Endothelial cell of umbilical vein (primary cell): ENCODE data around the gene DPYD. TPM values are rescaled to one million over a fixed set of nuclear protein-coding genes. Genes with fewer than 3 reads are reported as not detected.

Source experiments
- BruUV-seq: library from RNA; stranded (reverse); fragments of 400-500 nt; replicated peaks from 2 replicates; lab custom pipeline; 2021; lab: Mats Ljungman, UMichigan
- CTCF ChIA-PET: fragments of 300-600, 350-600 bp; sonication (Branson Sonifier 250); formaldehyde crosslinking; loops from one replicate; lab custom pipeline; 2021; ENCODE audit warnings: antibody characterized with exemption, inconsistent platforms; lab: Charles Lee
- POLR2A ChIA-PET: fragments of 300-600, 350-600 bp; sonication (Branson Sonifier 250); formaldehyde crosslinking; loops from one replicate; lab custom pipeline; 2021; ENCODE audit warnings: antibody characterized with exemption, inconsistent platforms; lab: Charles Lee
- DNase-seq: peaks from one replicate; pipeline ENCODE4 v3.0.0-alpha.2; 2011; ENCODE audit warnings: low read depth, low spot score
- FAIRE-seq: peaks from 2 replicates; lab custom pipeline; 2011; peaks lifted over from hg19 to GRCh38; lab: Jason Lieb, UNC
- H2AFZ ChIP-seq: 2 replicates; pipeline ENCODE4 v1.6.0; 2012; ENCODE audit warnings: low read depth, low read length, control low read depth, inconsistent platforms
- H3K27ac ChIP-seq: 2 replicates; pipeline ENCODE4 v1.5.1; 2011; ENCODE audit warnings: low read depth, mild to moderate bottlenecking, control low read depth, low read length, moderate library complexity; ENCODE audit not compliant: insufficient read depth
- H3K27me3 ChIP-seq, 2 experiments: 2 replicates each; pipeline versions ENCODE4 v1.6.0 to v1.6.1; 2011; ENCODE audit warnings: low read length in 2 of 2, mixed read lengths in 1 of 2; ENCODE audit not compliant: control insufficient read depth in 2 of 2, insufficient read depth in 2 of 2
- H3K36me3 ChIP-seq, 2 experiments: 2 replicates in 1 of 2; 3 replicates in 1 of 2; pipeline ENCODE4 v1.5.1; 2011; ENCODE audit warnings: low read length in 2 of 2, mild to moderate bottlenecking in 1 of 2, moderate library complexity in 1 of 2; ENCODE audit not compliant: control insufficient read depth in 2 of 2, insufficient read depth in 2 of 2; ENCODE audit errors: extremely low read depth in 1 of 2
- H3K4me1 ChIP-seq: 3 replicates; pipeline ENCODE4 v1.5.1; 2011; ENCODE audit warnings: mild to moderate bottlenecking, low read length; ENCODE audit not compliant: control insufficient read depth, insufficient read depth; ENCODE audit errors: extremely low read depth
- H3K4me2 ChIP-seq: 2 replicates; pipeline ENCODE4 v1.6.1; 2011; ENCODE audit warnings: low read length, control low read depth, mixed read lengths; ENCODE audit not compliant: insufficient read depth
- H3K4me3 ChIP-seq, 3 experiments: fragments of 200-600 bp in 1 of 3; sonication (generic), shearing (Covaris generic) in 1 of 3; replicated peaks in 1 of 3; 2 replicates each; pipeline ENCODE4 v1.5.1; 2011 to 2016; ENCODE audit warnings: control low read depth in 3 of 3, low read length in 3 of 3, mild to moderate bottlenecking in 2 of 3, inconsistent platforms in 1 of 3, low read depth in 1 of 3, moderate library complexity in 1 of 3; ENCODE audit not compliant: insufficient read depth in 1 of 3
- H3K79me2 ChIP-seq: 2 replicates; pipeline ENCODE4 v1.6.0; 2012; ENCODE audit warnings: low read length, inconsistent platforms; ENCODE audit not compliant: control insufficient read depth, insufficient read depth
- H3K9ac ChIP-seq: replicated peaks from 2 replicates; pipeline ENCODE3; 2011; ENCODE audit warnings: low read length, control low read depth; ENCODE audit not compliant: insufficient read depth; ENCODE audit errors: extremely low read depth
- H3K9me1 ChIP-seq: replicated peaks from 3 replicates; pipeline ENCODE4 v1.6.0; 2011; ENCODE audit warnings: mild to moderate bottlenecking, low read length; ENCODE audit not compliant: control insufficient read depth, insufficient read depth; ENCODE audit errors: extremely low read depth
- H3K9me3 ChIP-seq: replicated peaks from 2 replicates; pipeline ENCODE4 v1.5.1; 2012; ENCODE audit warnings: low read length, inconsistent platforms; ENCODE audit not compliant: control insufficient read depth, insufficient read depth
- H4K20me1 ChIP-seq: replicated peaks from 2 replicates; pipeline ENCODE3; 2011; ENCODE audit warnings: mild to moderate bottlenecking, low read length; ENCODE audit not compliant: control insufficient read depth, insufficient read depth; ENCODE audit errors: extremely low read depth
- EZH2 ChIP-seq: IDR thresholded peaks from 2 replicates; pipeline ENCODE4 v1.6.1; 2012; ENCODE audit warnings: borderline replicate concordance, low read depth, mild to moderate bottlenecking, moderate library complexity, low read length, inconsistent platforms; ENCODE audit not compliant: severe bottlenecking
- FOS ChIP-seq: IDR thresholded peaks from 2 replicates; pipeline ENCODE4 v1.6.1; 2011; ENCODE audit warnings: mild to moderate bottlenecking, low read length, moderate library complexity, borderline replicate concordance; ENCODE audit not compliant: insufficient read depth
- GATA2 ChIP-seq: IDR thresholded peaks from 2 replicates; pipeline ENCODE4 v1.7.0; 2011; ENCODE audit warnings: low read depth, mild to moderate bottlenecking, moderate library complexity, mixed read lengths, low read length; ENCODE audit not compliant: insufficient read length, insufficient read depth
- JUN ChIP-seq: IDR thresholded peaks from 2 replicates; pipeline ENCODE4 v1.6.1; 2011; ENCODE audit warnings: borderline replicate concordance, low read depth; ENCODE audit not compliant: insufficient read length, insufficient read depth
- MYC ChIP-seq: IDR thresholded peaks from one replicate; pipeline ENCODE4 v1.6.1; 2011; ENCODE audit warnings: mild to moderate bottlenecking, low read depth, low read length
- POLR2A ChIP-seq: IDR thresholded peaks from 2 replicates; pipeline ENCODE4 v1.6.1; 2012; ENCODE audit warnings: low read depth, mild to moderate bottlenecking, control low read depth, low read length
- POLR2AphosphoS5 ChIP-seq: IDR thresholded peaks from 2 replicates; pipeline ENCODE4 v1.6.1; 2012; ENCODE audit warnings: low read depth, mild to moderate bottlenecking, control low read depth, low read length, moderate library complexity; ENCODE audit not compliant: insufficient read depth
- dilution Hi-C: fragments of 300-500 bp; cut with MboI; formaldehyde crosslinking; loops from one replicate; pipeline ENCODE4 v1.15.0; 2019; ENCODE audit warnings: low sequenced_read_pairs; ENCODE audit not compliant: extremely low pct_ligation_motif_present
- intact Hi-C: fragments of 100-400 bp; cut with micrococcal nuclease; formaldehyde crosslinking; loops from one replicate; pipeline ENCODE4 v1.10.0; 2022
- polyA plus RNA-seq, 4 experiments: library from polyadenylated mRNA; depleted of rRNA in 3 of 4; stranded (reverse) in 3 of 4; unstranded in 1 of 4; fragments of >200 nt; gene quantifications; 2 replicates each; pipeline versions ENCODE4 v1.2.1 to v1.2.3, GENCODE V29; 2011 to 2012; ENCODE audit warnings: missing spikeins in 1 of 4
- total RNA-seq: library from RNA; stranded (reverse); gene quantifications from 2 replicates; pipeline ENCODE4 v1.2.3, GENCODE V29; 2021
- TF ChIP-seq, protein P1 (sequence below), 2 donors: IDR thresholded peaks; 1 replicate in 1 of 2; 2 replicates in 1 of 2; pipeline ENCODE4 v1.5.1; 2011; ENCODE audit warnings: low read length in 2 of 2, mild to moderate bottlenecking in 2 of 2, moderate library complexity in 2 of 2, control low read depth in 1 of 2, inconsistent platforms in 1 of 2, low read depth in 1 of 2; ENCODE audit not compliant: insufficient read depth in 1 of 2; ENCODE audit errors: extremely low read depth in 1 of 2
- TF ChIP-seq, protein P2 (sequence below): IDR thresholded peaks from 2 replicates; pipeline ENCODE4 v1.6.1; 2011; ENCODE audit not compliant: insufficient read depth, insufficient read length

Gene DPYD
- total and polyA plus RNA-seq, 2 donors (not counting 3 experiments of a cell fraction or from before 2014, with no cell fraction given): 4.6 to 15.1 TPM

DNA sequence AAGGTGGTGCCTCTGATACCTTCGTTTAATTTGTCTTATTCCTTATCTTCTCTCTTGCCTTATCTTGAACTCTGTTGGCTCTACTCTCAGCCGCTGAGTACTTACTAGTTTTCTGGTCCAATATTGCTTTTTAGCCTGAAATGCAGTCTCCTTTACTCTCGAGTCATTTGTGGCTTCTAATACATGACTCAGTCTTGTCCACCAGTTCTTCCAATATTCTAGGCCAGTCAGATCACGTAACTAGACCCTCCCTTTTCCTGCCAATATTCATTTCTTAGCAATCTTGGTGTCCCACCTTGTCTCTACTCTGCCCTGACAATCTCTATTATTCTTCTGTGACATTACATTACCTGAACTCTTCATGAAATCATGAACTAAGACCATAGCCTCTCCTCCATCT lies 555.8 kb downstream of the DPYD start:
- Histone ChIP-seq H3K9me1 (no peaks in the 10 kb centered on the region), H3K27ac (no peak overlapping the region), H3K4me2 (no peak overlapping the region), H3K9ac (no peak overlapping the region), H3K27me3 (no peaks in the 10 kb centered on the region), H3K9me3 (no peaks in the 10 kb centered on the region), H2AFZ (no peak overlapping the region), H3K79me2 (no peaks in the 10 kb centered on the region), H3K4me1 (no peaks in the 10 kb centered on the region), H3K4me3 (no peak overlapping the region), H4K20me1 (no peaks in the 10 kb centered on the region), H3K36me3 (no peaks in the 10 kb centered on the region)
- TF ChIP-seq MYC (no peak), GATA2 (no peak), POLR2AphosphoS5 (no peak), EZH2 (no peak)
- TF ChIP-seq, protein P1, sequence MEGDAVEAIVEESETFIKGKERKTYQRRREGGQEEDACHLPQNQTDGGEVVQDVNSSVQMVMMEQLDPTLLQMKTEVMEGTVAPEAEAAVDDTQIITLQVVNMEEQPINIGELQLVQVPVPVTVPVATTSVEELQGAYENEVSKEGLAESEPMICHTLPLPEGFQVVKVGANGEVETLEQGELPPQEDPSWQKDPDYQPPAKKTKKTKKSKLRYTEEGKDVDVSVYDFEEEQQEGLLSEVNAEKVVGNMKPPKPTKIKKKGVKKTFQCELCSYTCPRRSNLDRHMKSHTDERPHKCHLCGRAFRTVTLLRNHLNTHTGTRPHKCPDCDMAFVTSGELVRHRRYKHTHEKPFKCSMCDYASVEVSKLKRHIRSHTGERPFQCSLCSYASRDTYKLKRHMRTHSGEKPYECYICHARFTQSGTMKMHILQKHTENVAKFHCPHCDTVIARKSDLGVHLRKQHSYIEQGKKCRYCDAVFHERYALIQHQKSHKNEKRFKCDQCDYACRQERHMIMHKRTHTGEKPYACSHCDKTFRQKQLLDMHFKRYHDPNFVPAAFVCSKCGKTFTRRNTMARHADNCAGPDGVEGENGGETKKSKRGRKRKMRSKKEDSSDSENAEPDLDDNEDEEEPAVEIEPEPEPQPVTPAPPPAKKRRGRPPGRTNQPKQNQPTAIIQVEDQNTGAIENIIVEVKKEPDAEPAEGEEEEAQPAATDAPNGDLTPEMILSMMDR (IDR thresholded peaks at IDR 0.05; ENCODE audit: extremely low read depth in 1 of 2, insufficient read depth in 1 of 2, low read depth in 1 of 2, low read length in 2 of 2): no peak
- ChIA-PET CTCF (interaction anchor here (1.8 kb wide), 1 partner anchor 11 kb away, joined by 5 read pairs; no protein-coding TSS in a partner anchor), POLR2A (no interaction called here)
- DNase-seq (no peak), FAIRE-seq (no peak)
- no TSS peak for BruUV-seq
- dilution Hi-C loops (no loop called here), intact Hi-C loops (no loop called here)

DNA sequence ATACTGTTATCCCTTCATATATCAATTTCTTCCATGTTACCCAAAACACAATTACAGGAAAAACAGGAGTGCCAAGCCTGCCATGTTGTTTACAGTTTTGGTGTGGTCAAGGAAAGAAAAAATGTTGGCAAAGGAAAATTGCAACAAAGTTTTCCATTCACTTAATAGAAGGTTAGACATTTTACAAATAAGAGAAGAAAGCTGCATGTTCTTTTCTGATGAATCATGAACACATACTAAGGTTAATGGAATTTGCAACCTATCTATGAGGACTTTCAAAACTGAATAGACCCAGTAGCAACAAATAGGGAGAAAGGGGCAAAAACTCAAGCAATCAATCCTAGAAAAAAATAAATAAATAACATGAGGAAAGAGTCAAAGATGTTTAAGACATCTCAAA lies 556.7 kb downstream of the DPYD start:
- FAIRE-seq (no peak), DNase-seq (no peak)
- Histone ChIP-seq H3K9me1 (no peaks in the 10 kb centered on the region), H3K9ac (no peak overlapping the region), H3K27me3 (no peaks in the 10 kb centered on the region), H2AFZ (no peak overlapping the region), H3K36me3 (no peaks in the 10 kb centered on the region), H3K4me2 (no peak overlapping the region), H3K9me3 (no peaks in the 10 kb centered on the region), H3K27ac (no peak overlapping the region), H3K4me1 (no peaks in the 10 kb centered on the region), H4K20me1 (no peaks in the 10 kb centered on the region), H3K4me3 (no peak overlapping the region), H3K79me2 (no peaks in the 10 kb centered on the region)
- ChIA-PET CTCF (no interaction called here), POLR2A (no interaction called here)
- TF ChIP-seq POLR2A: no peak
- no peak for TF ChIP-seq JUN
- no peak for TF ChIP-seq EZH2
- no peak for TF ChIP-seq POLR2AphosphoS5
- peak; percentile 12 for TF ChIP-seq FOS
- TF ChIP-seq, protein P1 (IDR thresholded peaks at IDR 0.05; ENCODE audit: extremely low read depth in 1 of 2, insufficient read depth in 1 of 2, low read depth in 1 of 2, low read length in 2 of 2): no peak
- TF ChIP-seq MYC: no peak
- TF ChIP-seq, protein P2, sequence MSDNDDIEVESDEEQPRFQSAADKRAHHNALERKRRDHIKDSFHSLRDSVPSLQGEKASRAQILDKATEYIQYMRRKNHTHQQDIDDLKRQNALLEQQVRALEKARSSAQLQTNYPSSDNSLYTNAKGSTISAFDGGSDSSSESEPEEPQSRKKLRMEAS: no peak
- dilution Hi-C loops: no loop called here
- no TSS peak for BruUV-seq
- intact Hi-C loops: no loop called here
